ENCODE measurements around the gene ZNF518A.
"Not testable (repeated sequence)": the region's sequence is repeated elsewhere in the genome, so short reads cannot be mapped to it uniquely, and the experiment has no call there.

Gene ZNF518A

GRCh38 chr10:96172666-96173065 is 42.6 kb downstream of the ZNF518A start:
- no peak for TF ChIP-seq CTCF (IDR thresholded peaks at IDR 0.05; ENCODE audit: extremely low read depth, missing control alignments)
- DNase-seq (ENCODE audit: low spot score): no peak

GRCh38 chr10:96176985-96177384 is 46.9 kb downstream of the ZNF518A start:
- DNase-seq (ENCODE audit: low spot score): no peak
- TF ChIP-seq CTCF (IDR thresholded peaks at IDR 0.05; ENCODE audit: extremely low read depth, missing control alignments): no peak

DNA sequence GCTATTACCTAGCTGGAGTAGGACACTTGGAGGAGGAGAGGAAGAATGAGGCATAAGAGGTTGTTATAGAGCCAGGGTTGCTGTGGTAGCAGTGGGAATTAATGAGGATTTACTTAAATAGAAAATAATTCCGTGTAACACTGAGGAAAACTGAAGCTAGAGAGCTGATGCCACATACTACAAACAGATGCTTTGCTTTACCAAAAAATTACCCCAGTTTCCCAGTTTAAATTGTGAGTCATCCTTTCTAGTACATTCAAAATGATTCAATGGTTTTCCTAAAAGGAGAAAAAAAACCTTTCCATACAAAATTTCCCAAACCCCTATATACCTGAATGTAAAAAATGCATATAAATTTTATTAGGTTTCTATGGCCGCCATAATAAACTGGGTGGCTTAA is 58.3 kb downstream of the ZNF518A start:
- no peak for TF ChIP-seq CTCF (IDR thresholded peaks at IDR 0.05; ENCODE audit: extremely low read depth, missing control alignments)
- no peak for DNase-seq (ENCODE audit: low spot score)

- DNase-seq (ENCODE audit: low spot score): no peak
- no peak for TF ChIP-seq CTCF (IDR thresholded peaks at IDR 0.05; ENCODE audit: extremely low read depth, missing control alignments)
Measured at GRCh38 chr10:96188916-96189315, 58.8 kb downstream of the ZNF518A start.

DNA sequence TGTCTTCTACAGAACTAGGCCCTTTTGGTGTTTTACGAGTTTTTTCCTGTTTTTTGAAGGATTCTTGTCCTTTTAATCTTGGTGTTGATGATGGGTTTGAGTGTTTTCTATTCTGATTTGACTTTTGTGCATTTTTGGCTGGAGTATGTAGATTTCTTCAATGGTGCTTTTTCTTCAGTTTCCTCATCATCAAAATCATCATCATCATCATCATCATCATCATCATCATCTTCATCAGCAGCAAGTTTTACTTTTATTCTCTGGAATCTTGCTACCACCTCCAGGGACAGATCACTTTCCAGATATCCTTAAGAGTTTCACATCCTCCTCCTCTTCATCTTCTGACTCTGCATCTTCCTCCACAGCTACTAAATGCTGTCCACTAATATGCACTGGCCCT is 59.4 kb downstream of the ZNF518A start:
- not testable (repeated sequence) for DNase-seq (ENCODE audit: low spot score)

- TF ChIP-seq CTCF (IDR thresholded peaks at IDR 0.05; ENCODE audit: extremely low read depth, missing control alignments): no peak
- no peak for DNase-seq (ENCODE audit: low spot score)
Measured at GRCh38 chr10:96201525-96201924, 71.4 kb downstream of the ZNF518A start.

GRCh38 chr10:96205580-96205979 is 75.5 kb downstream of the ZNF518A start:
- no peak for TF ChIP-seq CTCF (IDR thresholded peaks at IDR 0.05; ENCODE audit: extremely low read depth, missing control alignments)
- no peak for DNase-seq (ENCODE audit: low spot score)

DNA sequence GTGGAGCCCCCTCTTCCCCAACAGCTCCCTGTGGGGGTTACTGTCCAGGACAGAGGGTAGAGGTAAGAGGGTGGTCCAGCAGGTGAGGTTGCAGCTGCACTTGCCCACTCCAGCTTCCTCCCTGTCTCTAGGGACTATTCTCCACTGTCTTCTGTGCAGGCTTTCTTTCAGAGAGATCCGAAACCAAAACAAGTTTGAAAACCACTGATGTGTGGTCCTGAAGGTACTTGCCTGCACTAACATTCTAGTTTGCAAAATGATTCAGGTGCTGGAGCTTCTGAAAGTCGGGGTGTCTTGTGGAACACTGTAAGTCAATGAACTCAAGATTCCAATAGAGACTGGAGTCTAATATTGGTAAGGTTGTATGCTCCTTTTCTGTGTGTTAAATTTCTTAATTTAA is 78.2 kb downstream of the ZNF518A start:
- peak; percentile 45 for DNase-seq (ENCODE audit: low spot score)
- TF ChIP-seq CTCF (IDR thresholded peaks at IDR 0.05; ENCODE audit: extremely low read depth, missing control alignments): no peak
